ENCODE results near the gene LRMDA. TPM values are rescaled to one million over a fixed set of nuclear protein-coding genes. Genes with fewer than 3 reads are reported as not detected.

LRMDA gene
- total RNA-seq, 1 donor from 2014 or later, result 0.19 TPM

GRCh38 chr10:76456197-76456596, 1024.8 kb downstream of the LRMDA start:
- Mint-ChIP-seq H3K4me1 (ENCODE audit: unreplicated experiment) (peaks cover 2% of the 10 kb centered on the region), H3K27me3 (ENCODE audit: unreplicated experiment) (no peaks in the 10 kb centered on the region), H3K4me3 (ENCODE audit: unreplicated experiment) (no peak overlapping the region), H3K27ac (ENCODE audit: unreplicated experiment) (no peak overlapping the region), H3K9me3 (ENCODE audit: unreplicated experiment) (peaks cover 17% of the 10 kb centered on the region), H3K36me3 (ENCODE audit: unreplicated experiment) (peaks cover 2% of the 10 kb centered on the region)
- TF ChIP-seq, protein P1, sequence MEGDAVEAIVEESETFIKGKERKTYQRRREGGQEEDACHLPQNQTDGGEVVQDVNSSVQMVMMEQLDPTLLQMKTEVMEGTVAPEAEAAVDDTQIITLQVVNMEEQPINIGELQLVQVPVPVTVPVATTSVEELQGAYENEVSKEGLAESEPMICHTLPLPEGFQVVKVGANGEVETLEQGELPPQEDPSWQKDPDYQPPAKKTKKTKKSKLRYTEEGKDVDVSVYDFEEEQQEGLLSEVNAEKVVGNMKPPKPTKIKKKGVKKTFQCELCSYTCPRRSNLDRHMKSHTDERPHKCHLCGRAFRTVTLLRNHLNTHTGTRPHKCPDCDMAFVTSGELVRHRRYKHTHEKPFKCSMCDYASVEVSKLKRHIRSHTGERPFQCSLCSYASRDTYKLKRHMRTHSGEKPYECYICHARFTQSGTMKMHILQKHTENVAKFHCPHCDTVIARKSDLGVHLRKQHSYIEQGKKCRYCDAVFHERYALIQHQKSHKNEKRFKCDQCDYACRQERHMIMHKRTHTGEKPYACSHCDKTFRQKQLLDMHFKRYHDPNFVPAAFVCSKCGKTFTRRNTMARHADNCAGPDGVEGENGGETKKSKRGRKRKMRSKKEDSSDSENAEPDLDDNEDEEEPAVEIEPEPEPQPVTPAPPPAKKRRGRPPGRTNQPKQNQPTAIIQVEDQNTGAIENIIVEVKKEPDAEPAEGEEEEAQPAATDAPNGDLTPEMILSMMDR (IDR thresholded peaks at IDR 0.05), result no peak
- DNase-seq (ENCODE audit: extremely low spot score, unreplicated experiment), result no peak

- Mint-ChIP-seq H3K4me3 (ENCODE audit: unreplicated experiment) (no peak overlapping the region), H3K27ac (ENCODE audit: unreplicated experiment) (no peak overlapping the region), H3K4me1 (ENCODE audit: unreplicated experiment) (peaks cover 2% of the 10 kb centered on the region), H3K27me3 (ENCODE audit: unreplicated experiment) (no peaks in the 10 kb centered on the region), H3K9me3 (ENCODE audit: unreplicated experiment) (peaks cover 17% of the 10 kb centered on the region), H3K36me3 (ENCODE audit: unreplicated experiment) (peaks cover 2% of the 10 kb centered on the region)
- no peak for DNase-seq (ENCODE audit: extremely low spot score, unreplicated experiment)
- TF ChIP-seq, protein P1 (IDR thresholded peaks at IDR 0.05), result no peak
Observed at GRCh38 chr10:76459016-76459730, 1027.7 kb downstream of the LRMDA start.

- no peak overlapping the region for H3K4me3 Mint-ChIP-seq (ENCODE audit: unreplicated experiment)
- H3K4me1 Mint-ChIP-seq (ENCODE audit: unreplicated experiment), result no peaks in the 10 kb centered on the region
- H3K27me3 Mint-ChIP-seq (ENCODE audit: unreplicated experiment), result no peaks in the 10 kb centered on the region
- H3K36me3 Mint-ChIP-seq (ENCODE audit: unreplicated experiment), result peaks cover 2% of the 10 kb centered on the region
- H3K9me3 Mint-ChIP-seq (ENCODE audit: unreplicated experiment), result peaks cover 13% of the 10 kb centered on the region
- TF ChIP-seq, protein P1 (IDR thresholded peaks at IDR 0.05), result no peak
- H3K27ac Mint-ChIP-seq (ENCODE audit: unreplicated experiment), result no peak overlapping the region
- DNase-seq (ENCODE audit: extremely low spot score, unreplicated experiment), result no peak
Observed at GRCh38 chr10:76461024-76461423, 1029.6 kb downstream of the LRMDA start.

GRCh38 chr10:76463111-76463510, 1031.7 kb downstream of the LRMDA start:
- Mint-ChIP-seq H3K4me1 (ENCODE audit: unreplicated experiment) (no peaks in the 10 kb centered on the region), H3K9me3 (ENCODE audit: unreplicated experiment) (no peaks in the 10 kb centered on the region), H3K27me3 (ENCODE audit: unreplicated experiment) (no peaks in the 10 kb centered on the region), H3K4me3 (ENCODE audit: unreplicated experiment) (no peak overlapping the region), H3K27ac (ENCODE audit: unreplicated experiment) (no peak overlapping the region), H3K36me3 (ENCODE audit: unreplicated experiment) (peaks cover 2% of the 10 kb centered on the region)
- TF ChIP-seq, protein P1 (IDR thresholded peaks at IDR 0.05), result no peak
- DNase-seq (ENCODE audit: extremely low spot score, unreplicated experiment), result no peak

DNA sequence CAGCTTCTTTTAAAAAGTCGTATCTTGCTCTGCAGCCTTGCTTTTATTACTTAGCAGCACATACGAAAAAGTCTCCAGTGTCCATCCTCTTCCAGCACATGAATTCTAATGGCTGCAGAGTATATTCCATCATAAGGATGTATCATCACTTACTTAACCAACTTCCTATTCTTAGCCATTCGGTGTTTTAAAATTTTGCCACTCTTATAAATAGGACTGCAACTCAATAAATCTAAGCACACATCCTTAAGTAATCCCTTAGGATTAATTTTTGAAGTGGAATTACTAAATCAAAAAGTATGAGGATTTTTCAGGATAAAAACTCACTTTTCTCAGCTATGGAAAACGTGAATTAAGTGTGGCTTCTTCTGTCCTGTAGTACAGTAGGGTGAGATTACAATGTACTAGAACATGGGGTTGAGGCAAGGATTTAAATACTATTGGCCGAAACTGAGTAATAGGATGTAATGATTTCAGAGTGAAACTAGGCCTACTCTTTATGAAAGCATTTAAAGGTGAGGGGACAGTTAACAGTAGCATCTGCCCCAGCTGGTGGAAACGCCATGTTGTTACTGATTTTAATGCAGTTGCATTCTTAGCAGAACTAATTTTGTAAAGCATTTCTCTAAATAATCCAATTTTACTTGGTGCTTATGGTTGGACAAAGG, 1035.5 kb downstream of the LRMDA start:
- no peaks in the 10 kb centered on the region for H3K27me3 Mint-ChIP-seq (ENCODE audit: unreplicated experiment)
- H3K36me3 Mint-ChIP-seq (ENCODE audit: unreplicated experiment), result no peaks in the 10 kb centered on the region
- H3K4me3 Mint-ChIP-seq (ENCODE audit: unreplicated experiment), result no peak overlapping the region
- H3K27ac Mint-ChIP-seq (ENCODE audit: unreplicated experiment), result no peak overlapping the region
- H3K9me3 Mint-ChIP-seq (ENCODE audit: unreplicated experiment), result no peaks in the 10 kb centered on the region
- DNase-seq (ENCODE audit: extremely low spot score, unreplicated experiment), result no peak
- H3K4me1 Mint-ChIP-seq (ENCODE audit: unreplicated experiment), result no peaks in the 10 kb centered on the region
- TF ChIP-seq, protein P1 (IDR thresholded peaks at IDR 0.05), result no peak
